Natural killer cell (primary cell): ENCODE data around the gene TMEM91. TPM values are rescaled to one million over a fixed set of nuclear protein-coding genes. Genes with fewer than 3 reads are reported as not detected.
A peak's percentile ranks its signal among the peaks of the same experiment; 100 is the strongest.
"Not testable (repeated sequence)": the region's sequence is repeated elsewhere in the genome, so short reads cannot be mapped to it uniquely, and the experiment has no call there.

Experiments used
- ATAC-seq, 3 donors: fragments of 150-1000 bp in 2 of 3; fragments of 200-7000 bp in 1 of 3; cut with Tn5 transposase; 1 replicate in 1 of 3; 2 replicates in 2 of 3; pipeline ENCODE4 v1.10.0; 2021; ENCODE audit warnings: mild to moderate bottlenecking in 2 of 3, moderate library complexity in 2 of 3
- DNase-seq, 2 donors: peaks; one replicate each; pipeline versions ENCODE4 v3.0.0 to v3.0.0-alpha.2; 2013 to 2021; ENCODE audit warnings: mixed read lengths in 1 of 2
- H3K27ac ChIP-seq: one replicate; pipeline ENCODE4 v1.5.1; 2013; ENCODE audit warnings: mild to moderate bottlenecking, low read length
- H3K27me3 ChIP-seq: one replicate; pipeline ENCODE4 v1.6.1; 2013; ENCODE audit warnings: low read length; ENCODE audit not compliant: control insufficient read depth, insufficient read depth
- H3K36me3 ChIP-seq: one replicate; pipeline ENCODE4 v1.6.1; 2013; ENCODE audit warnings: low read length; ENCODE audit not compliant: control insufficient read depth, insufficient read depth
- H3K4me1 ChIP-seq: one replicate; pipeline ENCODE4 v1.6.1; 2013; ENCODE audit warnings: low read length; ENCODE audit not compliant: control insufficient read depth, insufficient read depth
- H3K4me3 ChIP-seq: one replicate; pipeline ENCODE4 v1.5.1; 2013; ENCODE audit warnings: low read length
- H3K9me3 ChIP-seq: one replicate; pipeline ENCODE4 v1.6.1; 2013; ENCODE audit warnings: low read length; ENCODE audit not compliant: control insufficient read depth, insufficient read depth
- H3K27ac Mint-ChIP-seq, 2 donors: one replicate each; pipeline ENCODE4 v1.8.0; 2022; ENCODE audit warnings: mild to moderate bottlenecking in 2 of 2, mixed read lengths in 2 of 2, moderate library complexity in 1 of 2
- H3K27me3 Mint-ChIP-seq, 2 donors: one replicate each; pipeline ENCODE4 v1.8.0; 2022; ENCODE audit warnings: low read depth in 2 of 2, mixed read lengths in 2 of 2
- H3K36me3 Mint-ChIP-seq: one replicate; pipeline ENCODE4 v1.8.0; 2022; ENCODE audit warnings: mixed read lengths
- H3K4me1 Mint-ChIP-seq, 2 donors: one replicate each; pipeline ENCODE4 v1.8.0; 2022; ENCODE audit warnings: mixed read lengths in 2 of 2
- H3K4me3 Mint-ChIP-seq: one replicate; pipeline ENCODE4 v1.8.0; 2022; ENCODE audit warnings: mild to moderate bottlenecking, moderate library complexity, mixed read lengths
- H3K9me3 Mint-ChIP-seq, 2 donors: one replicate each; pipeline ENCODE4 v1.8.0; 2022; ENCODE audit warnings: mixed read lengths in 2 of 2
- WGBS: methylation state at CpG from one replicate; pipeline ENCODE4 v1.1.7; 2013; ENCODE audit warnings: missing lambda C conversion rate; ENCODE audit not compliant: insufficient coverage; 5-methylcytosine and 5-hydroxymethylcytosine counted together
- intact Hi-C: fragments of 100-400 bp; cut with micrococcal nuclease; formaldehyde crosslinking; loops from one replicate; pipeline ENCODE4 v1.14.2; 2022
- total RNA-seq, 4 donors: library from RNA; stranded (reverse); fragments of 120-200 nt in 1 of 4; gene quantifications; one replicate each; pipeline versions ENCODE4 v1.2.3 to v1.2.4, GENCODE V29; 2013 to 2022
- TF ChIP-seq, protein P1 (sequence below): fragments of 200-600 bp; IDR thresholded peaks from one replicate; pipeline ENCODE4 v1.8.0; 2022; ENCODE audit warnings: antibody characterized with exemption

The TMEM91 gene
- total RNA-seq, 3 donors from 2014 or later (not counting 1 experiment from before 2014, with no cell fraction given): 13.6 to 22.8 (median 20.8) TPM

DNA sequence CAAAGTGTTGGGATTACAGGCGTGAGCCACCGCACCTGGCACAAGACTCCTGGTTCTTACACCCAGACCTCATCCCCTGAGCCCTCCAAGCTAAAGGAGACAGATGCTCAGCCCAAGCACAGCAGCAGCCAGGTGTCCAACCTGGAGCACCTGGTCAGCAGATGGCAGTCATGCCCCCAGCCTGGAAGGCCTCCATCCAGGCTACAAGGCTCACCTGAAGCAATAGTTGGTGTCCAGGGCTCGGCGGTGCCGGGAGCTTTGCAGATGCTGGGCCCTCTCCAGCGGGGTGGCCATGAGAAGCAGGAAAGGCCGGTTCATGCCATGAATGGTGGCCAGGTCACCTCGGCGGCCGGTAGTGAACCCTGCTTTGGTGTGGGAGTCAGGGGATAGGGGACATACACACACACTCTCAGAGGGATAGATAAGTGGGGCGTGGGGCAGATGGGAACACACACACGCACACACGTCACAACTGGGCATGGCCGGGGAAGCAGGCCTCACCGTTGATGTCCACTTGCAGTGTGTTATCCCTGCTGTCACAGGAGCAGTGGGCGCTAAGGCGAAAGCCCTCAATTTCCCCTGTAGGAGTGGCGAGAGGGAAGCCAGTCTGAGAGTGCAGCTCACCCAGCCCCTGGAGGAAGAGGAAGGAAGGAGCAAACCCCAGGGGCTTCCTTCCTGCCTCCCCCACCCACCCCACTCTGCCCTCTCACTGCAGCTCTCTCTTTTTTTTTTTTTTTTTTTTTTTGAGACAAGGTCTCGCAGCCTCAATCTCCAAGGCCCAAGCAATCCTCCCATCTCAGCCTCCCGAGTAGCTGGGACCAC lies 34.5 kb upstream of the TMEM91 start:
- Histone ChIP-seq H3K4me1 (peaks cover 56% of the 10 kb centered on the region), H3K27me3 (no peaks in the 10 kb centered on the region), H3K27ac (peak overlapping the region; percentile 38), H3K36me3 (peaks cover 74% of the 10 kb centered on the region), H3K4me3 (no peak overlapping the region), H3K9me3 (no peaks in the 10 kb centered on the region)
- H3K4me3 Mint-ChIP-seq: peak overlapping the region; percentile 75
- peaks cover 6% of the 10 kb centered on the region for H3K36me3 Mint-ChIP-seq
- WGBS: 70% methylated on average over 18 of the region's 20 CpGs
- no peaks in the 10 kb centered on the region for H3K27me3 Mint-ChIP-seq
- peak overlapping the region; percentile 75 to 76 for H3K27ac Mint-ChIP-seq
- TF ChIP-seq, protein P1, sequence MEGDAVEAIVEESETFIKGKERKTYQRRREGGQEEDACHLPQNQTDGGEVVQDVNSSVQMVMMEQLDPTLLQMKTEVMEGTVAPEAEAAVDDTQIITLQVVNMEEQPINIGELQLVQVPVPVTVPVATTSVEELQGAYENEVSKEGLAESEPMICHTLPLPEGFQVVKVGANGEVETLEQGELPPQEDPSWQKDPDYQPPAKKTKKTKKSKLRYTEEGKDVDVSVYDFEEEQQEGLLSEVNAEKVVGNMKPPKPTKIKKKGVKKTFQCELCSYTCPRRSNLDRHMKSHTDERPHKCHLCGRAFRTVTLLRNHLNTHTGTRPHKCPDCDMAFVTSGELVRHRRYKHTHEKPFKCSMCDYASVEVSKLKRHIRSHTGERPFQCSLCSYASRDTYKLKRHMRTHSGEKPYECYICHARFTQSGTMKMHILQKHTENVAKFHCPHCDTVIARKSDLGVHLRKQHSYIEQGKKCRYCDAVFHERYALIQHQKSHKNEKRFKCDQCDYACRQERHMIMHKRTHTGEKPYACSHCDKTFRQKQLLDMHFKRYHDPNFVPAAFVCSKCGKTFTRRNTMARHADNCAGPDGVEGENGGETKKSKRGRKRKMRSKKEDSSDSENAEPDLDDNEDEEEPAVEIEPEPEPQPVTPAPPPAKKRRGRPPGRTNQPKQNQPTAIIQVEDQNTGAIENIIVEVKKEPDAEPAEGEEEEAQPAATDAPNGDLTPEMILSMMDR: no peak
- DNase-seq (peak in 1 of 2 donors; percentile 52), ATAC-seq (peak; percentile 22 to 40 (median 31))
- H3K4me1 Mint-ChIP-seq: peaks cover 52 to 59% of the 10 kb centered on the region in 2 donors
- H3K9me3 Mint-ChIP-seq: no peaks in the 10 kb centered on the region
- intact Hi-C loops: no loop called here

DNA sequence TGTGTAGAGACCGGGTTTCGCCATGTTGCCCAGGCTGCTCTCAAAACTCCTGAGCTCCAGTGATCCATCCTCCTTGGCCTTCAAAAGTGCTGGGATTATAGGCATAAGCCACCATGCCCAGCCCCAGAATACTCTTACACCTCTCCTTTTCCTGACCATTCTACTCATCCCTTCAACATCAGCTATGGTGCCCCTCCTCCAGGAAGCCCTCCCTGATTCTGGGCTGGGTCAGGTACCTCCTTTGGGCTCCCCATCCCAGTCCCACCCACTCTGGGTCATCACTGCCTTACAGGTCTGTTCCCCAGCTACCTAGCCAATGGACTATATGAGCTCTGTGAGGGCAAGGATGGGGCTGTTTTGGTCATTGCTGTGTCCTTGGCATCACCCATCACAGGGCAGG lies 32.2 kb upstream of the TMEM91 start:
- peaks cover 77% of the 10 kb centered on the region for H3K4me1 ChIP-seq
- Mint-ChIP-seq H3K4me1 (peaks cover 58 to 65% of the 10 kb centered on the region in 2 donors), H3K36me3 (no peaks in the 10 kb centered on the region), H3K27ac (peak overlapping the region; percentile 75 to 76), H3K4me3 (peak overlapping the region; percentile 60), H3K27me3 (no peaks in the 10 kb centered on the region), H3K9me3 (no peaks in the 10 kb centered on the region)
- H3K4me3 ChIP-seq: no peak overlapping the region
- H3K36me3 ChIP-seq: peaks cover 66% of the 10 kb centered on the region
- peak overlapping the region; percentile 24 for H3K27ac ChIP-seq
- intact Hi-C loops: no loop called here
- TF ChIP-seq, protein P1: no peak
- H3K27me3 ChIP-seq: no peaks in the 10 kb centered on the region
- DNase-seq (no peak), ATAC-seq (no peak)
- 100% methylated on average over 2 of the region's 2 CpGs for WGBS
- no peaks in the 10 kb centered on the region for H3K9me3 ChIP-seq

DNA sequence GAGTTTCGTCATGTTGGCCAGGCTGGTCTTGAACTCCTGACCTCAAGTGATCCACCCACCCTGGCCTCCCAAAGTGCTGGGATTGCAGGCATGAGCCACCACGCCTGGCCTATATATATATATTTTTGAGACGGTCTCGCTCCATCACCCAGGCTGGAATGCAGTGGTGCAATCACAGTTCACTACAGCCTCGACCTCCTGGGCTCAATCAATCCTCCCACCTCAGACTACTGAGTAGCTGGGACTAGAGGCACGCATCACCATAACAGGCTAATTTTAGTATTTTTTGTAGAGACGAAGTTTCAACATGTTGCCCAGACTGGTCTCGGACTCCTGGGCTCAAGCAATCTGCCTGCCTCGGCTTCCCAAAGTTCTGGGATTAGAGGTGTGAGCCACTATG lies 29.4 kb upstream of the TMEM91 start:
- WGBS: 92% methylated on average over 8 of the region's 9 CpGs
- H3K4me3 ChIP-seq, H3K27me3 ChIP-seq, ATAC-seq, H3K27me3 Mint-ChIP-seq, H3K27ac ChIP-seq, DNase-seq, H3K9me3 Mint-ChIP-seq, H3K9me3 ChIP-seq, intact Hi-C loops, H3K4me3 Mint-ChIP-seq, H3K36me3 Mint-ChIP-seq: not testable (repeated sequence)
- Mint-ChIP-seq H3K4me1 (peaks cover 58 to 74% of the 10 kb centered on the region in 2 donors), H3K27ac (peak overlapping the region; percentile 47 to 90)
- Histone ChIP-seq H3K4me1 (peaks cover 88% of the 10 kb centered on the region), H3K36me3 (peaks cover 46% of the 10 kb centered on the region)

DNA sequence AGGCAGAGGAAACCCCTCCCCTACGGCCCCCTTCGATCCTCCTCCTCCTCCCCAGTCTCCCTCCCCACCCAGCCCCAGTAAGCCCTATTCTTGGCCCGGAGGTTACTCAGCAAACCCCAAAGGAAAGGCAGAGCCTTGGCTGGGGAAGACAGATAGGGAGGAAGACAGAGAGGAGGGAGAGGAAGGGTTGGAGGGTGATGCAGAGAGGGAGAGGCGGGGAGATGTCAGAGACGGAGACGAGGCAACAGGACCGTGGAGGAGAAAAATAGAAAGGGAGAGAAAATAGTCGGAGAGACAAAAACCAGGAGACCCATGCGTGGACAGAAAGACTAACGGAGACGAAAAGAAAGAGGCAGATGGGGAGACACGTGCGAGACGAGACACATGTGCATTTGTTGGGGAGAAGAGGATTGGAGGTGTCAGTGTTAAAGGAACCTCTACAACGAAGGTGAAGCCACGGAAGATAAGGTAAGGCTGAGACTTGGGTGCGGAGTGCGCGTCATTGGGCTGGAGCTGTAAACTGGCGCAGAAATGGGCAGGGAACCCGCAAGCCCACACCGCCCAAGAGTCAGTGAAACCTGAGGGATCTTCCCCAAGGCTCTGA lies 25.5 kb upstream of the TMEM91 start:
- H3K36me3 Mint-ChIP-seq: peaks cover 7% of the 10 kb centered on the region
- H3K27ac ChIP-seq: peak overlapping the region; percentile 90
- peaks cover 65% of the 10 kb centered on the region for H3K4me1 ChIP-seq
- H3K27ac Mint-ChIP-seq: peak overlapping the region; percentile 90 to 96
- ATAC-seq (no peak), DNase-seq (peak in 1 of 2 donors; percentile 43)
- H3K9me3 Mint-ChIP-seq: no peaks in the 10 kb centered on the region
- TF ChIP-seq, protein P1: no peak
- intact Hi-C loops: loop anchor here (1.0 to 5.0 kb wide), 3 partner anchors 23 to 46 kb away; partner anchors contain the start of genes BCKDHA and EXOSC5
- 2% methylated on average over 20 of the region's 22 CpGs for WGBS
- H3K4me3 ChIP-seq: peak overlapping the region; percentile 90
- no peaks in the 10 kb centered on the region for H3K27me3 ChIP-seq
- peak overlapping the region; percentile 93 for H3K4me3 Mint-ChIP-seq
- H3K36me3 ChIP-seq: peaks cover 18% of the 10 kb centered on the region
- no peaks in the 10 kb centered on the region for H3K9me3 ChIP-seq
- H3K27me3 Mint-ChIP-seq: peaks cover 0 to 2% of the 10 kb centered on the region in 2 donors
- peaks cover 52 to 65% of the 10 kb centered on the region in 2 donors for H3K4me1 Mint-ChIP-seq
